Stomach (tissue), 9 donors: ENCODE results near the gene GAST. TPM values are rescaled to one million over a fixed set of nuclear protein-coding genes. Genes with fewer than 3 reads are reported as not detected.
A peak's percentile ranks its signal among the peaks of the same experiment; 100 is the strongest.

ENCODE experiments used
- DNase-seq, 2 donors: peaks; one replicate each; pipeline versions ENCODE4 v3.0.0 to v3.0.0-alpha.2; 2013 to 2019
- H3K27ac ChIP-seq, 5 donors: fragments of 200-600 bp in 4 of 5; sonication (generic) in 4 of 5; one replicate each; pipeline ENCODE4 v1.5.1; 2013 to 2019; ENCODE audit warnings: mild to moderate bottlenecking in 1 of 5, moderate library complexity in 1 of 5
- H3K27me3 ChIP-seq, 3 donors: fragments of 200-600 bp; sonication (generic); one replicate each; pipeline ENCODE4 v1.5.1; 2017 to 2019; ENCODE audit warnings: mixed run types in 1 of 3
- H3K36me3 ChIP-seq, 4 donors: fragments of 200-600 bp; sonication (generic); 1 replicate in 3 of 4; 2 replicates in 1 of 4; pipeline ENCODE4 v1.5.1; 2016 to 2019
- H3K4me1 ChIP-seq, 4 donors: fragments of 200-600 bp; sonication (generic); one replicate each; pipeline ENCODE4 v1.5.1; 2016 to 2019
- H3K4me3 ChIP-seq, 4 donors: fragments of 200-600 bp; sonication (generic) in 3 of 4; one replicate each; pipeline ENCODE4 v1.5.1; 2016 to 2019; ENCODE audit warnings: mild to moderate bottlenecking in 1 of 4
- H3K9me3 ChIP-seq, 4 donors: fragments of 200-600 bp; sonication (generic); one replicate each; pipeline ENCODE4 v1.5.1; 2016 to 2019
- CTCF ChIP-seq, 7 experiments: fragments of 450-650 bp in 4 of 7; fragments of 200-600 bp in 3 of 7; sonication (generic) in 3 of 7; IDR thresholded peaks; one replicate each; pipeline ENCODE4 v1.5.1; 2016 to 2019; ENCODE audit warnings: antibody characterized with exemption in 7 of 7, control low read depth in 2 of 7, mild to moderate bottlenecking in 1 of 7
- EP300 ChIP-seq: sonication (generic); formaldehyde crosslinking; IDR thresholded peaks from one replicate; pipeline ENCODE4 v1.6.1; 2017; ENCODE audit warnings: antibody characterized with exemption
- POLR2A ChIP-seq, 4 donors: fragments of 450-650 bp; IDR thresholded peaks; one replicate each; pipeline ENCODE4 v1.6.1; 2016; ENCODE audit warnings: antibody characterized with exemption in 4 of 4, control low read depth in 2 of 4, mild to moderate bottlenecking in 1 of 4, moderate library complexity in 1 of 4
- POLR2AphosphoS5 ChIP-seq, 3 donors: sonication (generic); formaldehyde crosslinking; IDR thresholded peaks; one replicate each; pipeline ENCODE4 v1.6.1; 2016; ENCODE audit warnings: antibody characterized with exemption in 3 of 3
- WGBS, 5 donors: extraction: QIAGEN DNeasy Blood & Tissue Kit in 3 of 5; methylation state at CpG; one replicate each; pipeline versions ENCODE4 v1.1.5 to v1.1.7; 2013 to 2018; 5-methylcytosine and 5-hydroxymethylcytosine counted together
- intact Hi-C: fragments of 100-400 bp; cut with DNase I; formaldehyde crosslinking; loops from one replicate; pipeline ENCODE4 v1.15.1; 2023; ENCODE audit warnings: low total_unique reads
- polyA plus RNA-seq, 3 donors: library from polyadenylated mRNA; stranded (reverse); fragments of 200-250 nt; gene quantifications; one replicate each; pipeline ENCODE4 v1.2.3, GENCODE V29; 2013
- total RNA-seq, 5 donors: library from RNA; depleted of rRNA; stranded (reverse); fragments of >200 nt; gene quantifications; one replicate each; pipeline versions ENCODE4 v1.1.0 to v1.2.3, GENCODE V29; 2014 to 2016
- donor health status: healthy with polysubstance abuse.
- donor health status: Bipolar disorder and iron deficiency.
- donor health status: healthy.

GAST gene
- total and polyA plus RNA-seq, 8 donors, result 1.3 to 32.7 TPM; not detected in 6

GRCh38 chr17:41730479-41730878, 18.3 kb downstream of the GAST start:
- no peak for DNase-seq
- no peak for TF ChIP-seq EP300
- TF ChIP-seq CTCF (IDR thresholded peaks at IDR 0.05), result no peak
- TF ChIP-seq POLR2A (IDR thresholded peaks at IDR 0.05), result no peak
- no peak for TF ChIP-seq POLR2AphosphoS5 (IDR thresholded peaks at IDR 0.05)
- intact Hi-C loops, result no loop called here
- Histone ChIP-seq H3K9me3 (no peaks in the 10 kb centered on the region), H3K36me3 (no peaks in the 10 kb centered on the region), H3K4me3 (no peak overlapping the region), H3K27ac (no peak overlapping the region), H3K27me3 (peaks cover 17 to 65% (median 36%) of the 10 kb centered on the region in 3 donors), H3K4me1 (peaks cover 15 to 22% (median 19%) of the 10 kb centered on the region in 4 donors)
- 34 to 53% (median 50%) methylated on average over 4 of the region's 4 CpGs for WGBS, 5 donors

- Histone ChIP-seq H3K4me3 (no peak overlapping the region), H3K27ac (no peak overlapping the region), H3K4me1 (peaks cover 15 to 22% (median 19%) of the 10 kb centered on the region in 4 donors), H3K36me3 (no peaks in the 10 kb centered on the region), H3K27me3 (peaks cover 17 to 79% (median 48%) of the 10 kb centered on the region in 3 donors), H3K9me3 (no peaks in the 10 kb centered on the region)
- intact Hi-C loops, result no loop called here
- DNase-seq, result no peak
- WGBS, 5 donors, result 42 to 57% (median 48%) methylated on average over 3 of the region's 3 CpGs
- TF ChIP-seq CTCF (IDR thresholded peaks at IDR 0.05), result no peak
- TF ChIP-seq EP300, result no peak
- no peak for TF ChIP-seq POLR2A (IDR thresholded peaks at IDR 0.05)
- no peak for TF ChIP-seq POLR2AphosphoS5 (IDR thresholded peaks at IDR 0.05)
Measured at GRCh38 chr17:41731836-41732235, 19.7 kb downstream of the GAST start.

GRCh38 chr17:41733348-41734138, 21.4 kb downstream of the GAST start:
- 9 to 22% (median 11%) methylated on average over 9 to 40 of the region's 40 CpGs for WGBS, 5 donors
- no peak overlapping the region for H3K27ac ChIP-seq
- no peaks in the 10 kb centered on the region for H3K9me3 ChIP-seq
- TF ChIP-seq EP300, result no peak
- TF ChIP-seq POLR2A (IDR thresholded peaks at IDR 0.05), result no peak
- TF ChIP-seq POLR2AphosphoS5 (IDR thresholded peaks at IDR 0.05), result no peak
- TF ChIP-seq CTCF (IDR thresholded peaks at IDR 0.05), result no peak
- peaks cover 15 to 27% (median 22%) of the 10 kb centered on the region in 4 donors for H3K4me1 ChIP-seq
- intact Hi-C loops, result no loop called here
- peaks cover 17 to 80% (median 54%) of the 10 kb centered on the region in 3 donors for H3K27me3 ChIP-seq
- peak overlapping the region; percentile 28 to 58 (median 42) for H3K4me3 ChIP-seq
- no peaks in the 10 kb centered on the region for H3K36me3 ChIP-seq
- DNase-seq, result no peak

GRCh38 chr17:41734139-41734948, 22.2 kb downstream of the GAST start, which contains the start of gene HAP1:
Gene HAP1, minus strand, starts transcription at chr17:41734643. Its CDS starts 9 bp downstream, at chr17:41734634.
- no peak within 1 kb of the TSS for H3K27ac ChIP-seq
- H3K4me1 ChIP-seq, result peaks cover 15 to 28% (median 22%) of the 10 kb centered on the region in 4 donors
- WGBS, 5 donors, result 0 to 3% (median 1%) methylated on average over 13 to 77 of the region's 77 CpGs
- intact Hi-C loops, result no loop called here
- H3K36me3 ChIP-seq, result no peaks in the 10 kb centered on the region
- no peak for TF ChIP-seq CTCF (IDR thresholded peaks at IDR 0.05)
- peak in 2 of 3 donors; percentile 38 to 44 for TF ChIP-seq POLR2AphosphoS5 (IDR thresholded peaks at IDR 0.05)
- peaks cover 17 to 80% (median 54%) of the 10 kb centered on the region in 3 donors for H3K27me3 ChIP-seq
- peak within 1 kb of the TSS; percentile 28 to 58 (median 42) for H3K4me3 ChIP-seq
- no peaks in the 10 kb centered on the region for H3K9me3 ChIP-seq
- DNase-seq, result peak; percentile 27 to 59
